GM12878 (cell line): Measurements from ENCODE around the gene IRF4. TPM values are rescaled to one million over a fixed set of nuclear protein-coding genes. Genes with fewer than 3 reads are reported as not detected.

ENCODE experiments used
- BHLHE40 ChIP-seq, 2 experiments: fragments of 450-650 bp in 1 of 2; IDR thresholded peaks; 2 replicates each; pipeline ENCODE4 v1.6.1; 2011 to 2017; ENCODE audit warnings: low read depth in 2 of 2, borderline replicate concordance in 1 of 2, improper control_type of control experiment in 1 of 2, low read length in 1 of 2, mild to moderate bottlenecking in 1 of 2
- CHD2 ChIP-seq: IDR thresholded peaks from 2 replicates; pipeline ENCODE4 v1.6.1; 2011; ENCODE audit warnings: low read depth, low read length, improper control_type of control experiment, borderline replicate concordance
- E4F1 ChIP-seq: fragments of 450-650 bp; IDR thresholded peaks from 2 replicates; pipeline ENCODE4 v1.6.1; 2018; ENCODE audit warnings: borderline replicate concordance, mild to moderate bottlenecking; ENCODE audit not compliant: partially characterized antibody
- FOXM1 ChIP-seq: IDR thresholded peaks from 2 replicates; pipeline ENCODE4 v1.6.1; 2012; ENCODE audit warnings: low read depth, mild to moderate bottlenecking, inconsistent platforms, low read length, moderate library complexity
- IRF4 ChIP-seq: IDR thresholded peaks from 2 replicates; pipeline ENCODE4 v1.6.1; 2011; ENCODE audit warnings: low read depth, low read length
- MTA3 ChIP-seq: IDR thresholded peaks from 2 replicates; pipeline ENCODE4 v1.6.1; 2012; ENCODE audit warnings: low read length, inconsistent platforms, borderline replicate concordance
- RAD21 ChIP-seq: IDR thresholded peaks from 2 replicates; pipeline ENCODE4 v1.6.1; 2011; ENCODE audit warnings: mild to moderate bottlenecking, low read depth, low read length, moderate library complexity; ENCODE audit not compliant: insufficient read depth
- RAD51 ChIP-seq: fragments of 450-650 bp; IDR thresholded peaks from 2 replicates; pipeline ENCODE4 v1.6.1; 2016; ENCODE audit warnings: moderate library complexity, mild to moderate bottlenecking, inconsistent platforms
- SIX5 ChIP-seq: IDR thresholded peaks from 2 replicates; pipeline ENCODE4 v1.6.1; 2011; ENCODE audit warnings: mild to moderate bottlenecking, low read depth, low read length, moderate library complexity; ENCODE audit not compliant: severe bottlenecking
- SUPT20H ChIP-seq: IDR thresholded peaks from 2 replicates; pipeline ENCODE4 v1.6.1; 2011; ENCODE audit warnings: low read depth, mild to moderate bottlenecking, low read length, moderate library complexity, borderline replicate concordance; ENCODE audit not compliant: control insufficient read depth
- ZSCAN29 ChIP-seq: fragments of 450-650 bp; IDR thresholded peaks from 2 replicates; pipeline ENCODE4 v1.6.1; 2017; ENCODE audit warnings: mild to moderate bottlenecking, moderate library complexity
- polyA plus RNA-seq, 11 experiments: library from polyadenylated mRNA; depleted of rRNA in 4 of 11; unstranded in 6 of 11; stranded (reverse) in 5 of 11; fragments of >200 nt; fragmentation: Nextera tagmentation in 4 of 11; fragmentation: Illumina TruSeq in 1 of 11; extraction: Ambion mirVana in 4 of 11; extraction: Trizol in 1 of 11; gene quantifications; 1 replicate in 1 of 11; 2 replicates in 10 of 11; pipeline versions ENCODE4 v1.2.1 to v1.2.3, GENCODE V29; 2011 to 2016; ENCODE audit warnings: inconsistent platforms in 2 of 11, missing spikeins in 2 of 11, low read depth in 1 of 11
- total RNA-seq, 4 experiments: library from RNA; depleted of rRNA in 3 of 4; stranded (reverse); fragments of >200 nt in 3 of 4; fragmentation: Illumina TruSeq in 1 of 4; extraction: Trizol in 1 of 4; gene quantifications; 2 replicates each; pipeline versions ENCODE4 v1.2.1 to v1.2.3, GENCODE V29; 2013 to 2021

Gene IRF4
- total and polyA plus RNA-seq, 10 of the 15 experiments (the other 5 are each of a cell fraction or from before 2014, with no cell fraction given), result 50.0 to 495 (median 257) TPM

- TF ChIP-seq BHLHE40 (IDR thresholded peaks at IDR 0.05; ENCODE audit: borderline replicate concordance in 1 of 2, low read depth in 2 of 2, low read length in 1 of 2), result no peak
- no peak for TF ChIP-seq ZSCAN29
- no peak for TF ChIP-seq CHD2
- no peak for TF ChIP-seq RAD21
- TF ChIP-seq RAD51, result no peak
- TF ChIP-seq MTA3, result no peak
- no peak for TF ChIP-seq SIX5
- no peak for TF ChIP-seq E4F1
- TF ChIP-seq IRF4, result no peak
- no peak for TF ChIP-seq FOXM1
- TF ChIP-seq SUPT20H, result no peak
Measured at GRCh38 chr6:446418-447366, 55.1 kb downstream of the IRF4 start (continued).
